ENCODE measurements around the gene SLC25A14. TPM values are rescaled to one million over a fixed set of nuclear protein-coding genes. Genes with fewer than 3 reads are reported as not detected.

The SLC25A14 gene
- 18.5 and 20.2 TPM in 2 replicates for total RNA-seq
- long read RNA-seq, transcript SLC25A14-213 (10 exons, 1,403 nt), result major isoform, 25 of 42 reads
- long read RNA-seq, partial matches to known transcripts, result 4 of 42 reads
- long read RNA-seq, other reads (novel, unspliced or antisense), result 11 of 42 reads

DNA sequence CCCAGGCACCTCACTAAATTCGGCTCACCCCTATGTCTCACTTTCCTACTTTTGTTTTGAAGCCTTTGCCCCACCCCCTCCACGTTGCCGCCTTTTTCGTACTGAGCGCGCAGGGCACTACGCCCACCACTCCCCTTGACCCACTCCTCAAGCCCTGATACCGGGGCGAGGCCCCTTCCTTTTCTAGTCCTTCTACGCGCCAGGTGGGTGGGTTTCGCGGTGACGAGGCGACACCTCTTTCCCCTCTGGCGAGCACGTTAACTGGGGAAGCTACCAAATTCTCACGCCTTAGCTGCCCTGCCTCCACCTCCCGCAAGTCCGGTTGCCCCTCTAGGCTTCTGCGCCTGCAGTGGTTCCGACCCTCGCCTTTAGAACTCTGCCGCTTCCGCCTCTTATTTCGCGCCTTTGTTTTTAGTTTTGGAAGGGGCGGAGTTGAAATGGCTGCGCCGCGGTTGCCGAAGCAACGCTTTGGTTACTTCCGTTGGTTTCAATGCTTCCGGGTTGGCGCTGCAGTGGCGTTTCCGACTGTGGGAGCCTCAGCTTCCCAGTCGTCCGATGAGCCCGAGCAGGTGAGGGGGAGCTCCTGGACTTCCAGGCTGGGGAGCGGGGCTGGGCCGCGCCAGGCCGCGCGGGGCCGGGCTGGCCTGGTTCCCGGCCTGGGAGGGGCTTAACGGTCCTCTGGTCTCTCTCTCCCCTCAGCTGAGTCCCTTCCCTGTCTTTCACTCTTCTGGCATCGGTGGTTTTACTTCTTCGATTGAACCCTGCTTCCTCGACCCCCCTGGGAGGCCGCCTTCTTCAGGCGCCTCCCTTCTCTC, at the start of gene SLC25A14:
TSS of gene SLC25A14 (plus strand) at position 512 of the 815 bp plus-strand sequence. CDS start 360 bp downstream, outside the sequence.
- peak within 1 kb of the TSS; percentile 95 for H3K4me3 Mint-ChIP-seq
- H3K9me3 Mint-ChIP-seq, result no peaks in the 10 kb centered on the region
- peak; percentile 32 for DNase-seq (ENCODE audit: low read depth, low spot score)
- peak within 1 kb of the TSS; percentile 96 for H3K27ac Mint-ChIP-seq (ENCODE audit: unreplicated experiment)
- H3K4me1 Mint-ChIP-seq, result peaks cover 35% of the 10 kb centered on the region
- TF ChIP-seq, protein P1, sequence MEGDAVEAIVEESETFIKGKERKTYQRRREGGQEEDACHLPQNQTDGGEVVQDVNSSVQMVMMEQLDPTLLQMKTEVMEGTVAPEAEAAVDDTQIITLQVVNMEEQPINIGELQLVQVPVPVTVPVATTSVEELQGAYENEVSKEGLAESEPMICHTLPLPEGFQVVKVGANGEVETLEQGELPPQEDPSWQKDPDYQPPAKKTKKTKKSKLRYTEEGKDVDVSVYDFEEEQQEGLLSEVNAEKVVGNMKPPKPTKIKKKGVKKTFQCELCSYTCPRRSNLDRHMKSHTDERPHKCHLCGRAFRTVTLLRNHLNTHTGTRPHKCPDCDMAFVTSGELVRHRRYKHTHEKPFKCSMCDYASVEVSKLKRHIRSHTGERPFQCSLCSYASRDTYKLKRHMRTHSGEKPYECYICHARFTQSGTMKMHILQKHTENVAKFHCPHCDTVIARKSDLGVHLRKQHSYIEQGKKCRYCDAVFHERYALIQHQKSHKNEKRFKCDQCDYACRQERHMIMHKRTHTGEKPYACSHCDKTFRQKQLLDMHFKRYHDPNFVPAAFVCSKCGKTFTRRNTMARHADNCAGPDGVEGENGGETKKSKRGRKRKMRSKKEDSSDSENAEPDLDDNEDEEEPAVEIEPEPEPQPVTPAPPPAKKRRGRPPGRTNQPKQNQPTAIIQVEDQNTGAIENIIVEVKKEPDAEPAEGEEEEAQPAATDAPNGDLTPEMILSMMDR (conservative IDR thresholded peaks at IDR 0.05), result no peak
- H3K27me3 Mint-ChIP-seq (ENCODE audit: low read depth), result no peaks in the 10 kb centered on the region
- no peaks in the 10 kb centered on the region for H3K36me3 Mint-ChIP-seq (ENCODE audit: low read depth)

DNA sequence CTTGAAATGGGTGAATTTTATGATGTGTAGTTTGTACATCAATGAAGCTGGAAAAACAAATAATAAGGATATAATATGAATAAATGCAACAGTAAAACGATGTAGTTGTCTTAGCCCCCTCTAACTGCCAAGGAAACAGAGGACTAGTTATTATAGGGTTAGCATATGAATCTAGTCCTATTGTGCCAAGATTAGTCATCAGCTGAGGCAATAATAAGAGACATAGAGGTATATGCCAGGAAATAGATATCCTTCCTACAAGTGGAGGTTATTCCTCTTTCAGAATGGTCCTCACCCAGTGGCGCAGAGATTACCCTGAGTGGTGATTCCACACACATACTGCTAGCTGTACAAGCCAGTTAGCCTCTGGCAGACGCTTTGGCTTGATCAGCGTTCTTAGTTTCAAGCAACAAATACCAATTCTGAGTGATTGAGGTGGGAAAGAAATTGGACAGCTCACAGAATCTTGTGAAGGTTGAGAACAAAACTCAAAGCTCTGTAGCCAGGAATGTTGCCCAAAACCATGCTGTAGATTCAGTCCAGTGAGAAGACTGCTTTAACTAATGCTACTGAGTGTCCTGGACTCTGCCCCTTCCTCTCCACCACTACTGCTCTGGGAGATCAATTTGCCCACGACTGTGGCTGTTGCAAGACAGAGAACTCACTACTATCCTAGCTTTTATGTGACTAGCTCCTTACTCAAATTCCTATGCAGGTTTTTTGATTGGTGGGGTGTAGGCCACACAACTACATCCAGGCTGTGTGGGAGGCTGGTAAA, 44.0 kb upstream of the SLC25A14 start:
- Mint-ChIP-seq H3K9me3 (peaks cover 4% of the 10 kb centered on the region), H3K27ac (ENCODE audit: unreplicated experiment) (no peak overlapping the region), H3K4me3 (no peak overlapping the region), H3K36me3 (ENCODE audit: low read depth) (no peaks in the 10 kb centered on the region), H3K27me3 (ENCODE audit: low read depth) (no peaks in the 10 kb centered on the region), H3K4me1 (peaks cover 4% of the 10 kb centered on the region)
- no peak for DNase-seq (ENCODE audit: low read depth, low spot score)
- TF ChIP-seq, protein P1 (conservative IDR thresholded peaks at IDR 0.05), result no peak

GRCh38 chrX:130296297-130296678, 43.4 kb upstream of the SLC25A14 start:
- no peak for DNase-seq (ENCODE audit: low read depth, low spot score)
- Mint-ChIP-seq H3K27ac (ENCODE audit: unreplicated experiment) (no peak overlapping the region), H3K36me3 (ENCODE audit: low read depth) (no peaks in the 10 kb centered on the region), H3K4me3 (no peak overlapping the region), H3K4me1 (peaks cover 4% of the 10 kb centered on the region), H3K27me3 (ENCODE audit: low read depth) (no peaks in the 10 kb centered on the region), H3K9me3 (peaks cover 4% of the 10 kb centered on the region)
- TF ChIP-seq, protein P1 (conservative IDR thresholded peaks at IDR 0.05), result no peak

DNA sequence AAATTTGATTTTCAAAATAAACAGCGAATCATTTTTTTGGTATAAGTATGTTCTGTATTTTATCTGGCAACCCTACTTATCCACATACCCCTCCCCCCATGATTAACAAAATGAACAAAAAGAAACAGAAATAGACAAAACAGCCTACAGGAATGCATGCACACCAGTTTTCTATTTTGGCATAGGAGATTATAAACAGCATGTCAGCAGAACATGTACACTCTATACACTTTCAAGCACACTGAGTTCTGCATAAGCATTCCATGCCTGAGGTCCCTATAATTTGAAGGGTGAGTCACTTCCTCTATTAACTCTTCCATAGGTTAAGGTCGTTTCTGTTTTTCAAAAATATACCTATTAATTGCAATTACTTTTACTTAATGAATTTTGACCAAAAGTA, 43.0 kb upstream of the SLC25A14 start:
- DNase-seq (ENCODE audit: low read depth, low spot score), result no peak
- Mint-ChIP-seq H3K4me3 (no peak overlapping the region), H3K9me3 (peaks cover 8% of the 10 kb centered on the region), H3K4me1 (peaks cover 4% of the 10 kb centered on the region), H3K27me3 (ENCODE audit: low read depth) (no peaks in the 10 kb centered on the region), H3K27ac (ENCODE audit: unreplicated experiment) (no peak overlapping the region), H3K36me3 (ENCODE audit: low read depth) (no peaks in the 10 kb centered on the region)
- TF ChIP-seq, protein P1 (conservative IDR thresholded peaks at IDR 0.05), result no peak

- H3K9me3 Mint-ChIP-seq, result peaks cover 11% of the 10 kb centered on the region
- H3K4me3 Mint-ChIP-seq, result no peak overlapping the region
- no peak for DNase-seq (ENCODE audit: low read depth, low spot score)
- H3K27ac Mint-ChIP-seq (ENCODE audit: unreplicated experiment), result no peak overlapping the region
- H3K27me3 Mint-ChIP-seq (ENCODE audit: low read depth), result no peaks in the 10 kb centered on the region
- H3K36me3 Mint-ChIP-seq (ENCODE audit: low read depth), result no peaks in the 10 kb centered on the region
- TF ChIP-seq, protein P1 (conservative IDR thresholded peaks at IDR 0.05), result no peak
- H3K4me1 Mint-ChIP-seq, result peaks cover 4% of the 10 kb centered on the region
Measured at GRCh38 chrX:130299279-130300009, 40.3 kb upstream of the SLC25A14 start.
